Measurements from ENCODE around the gene ZFPL1.

GRCh38 chr11:65059959-65060824 lies 23.8 kb upstream of the ZFPL1 start:
- TF ChIP-seq, protein P1, sequence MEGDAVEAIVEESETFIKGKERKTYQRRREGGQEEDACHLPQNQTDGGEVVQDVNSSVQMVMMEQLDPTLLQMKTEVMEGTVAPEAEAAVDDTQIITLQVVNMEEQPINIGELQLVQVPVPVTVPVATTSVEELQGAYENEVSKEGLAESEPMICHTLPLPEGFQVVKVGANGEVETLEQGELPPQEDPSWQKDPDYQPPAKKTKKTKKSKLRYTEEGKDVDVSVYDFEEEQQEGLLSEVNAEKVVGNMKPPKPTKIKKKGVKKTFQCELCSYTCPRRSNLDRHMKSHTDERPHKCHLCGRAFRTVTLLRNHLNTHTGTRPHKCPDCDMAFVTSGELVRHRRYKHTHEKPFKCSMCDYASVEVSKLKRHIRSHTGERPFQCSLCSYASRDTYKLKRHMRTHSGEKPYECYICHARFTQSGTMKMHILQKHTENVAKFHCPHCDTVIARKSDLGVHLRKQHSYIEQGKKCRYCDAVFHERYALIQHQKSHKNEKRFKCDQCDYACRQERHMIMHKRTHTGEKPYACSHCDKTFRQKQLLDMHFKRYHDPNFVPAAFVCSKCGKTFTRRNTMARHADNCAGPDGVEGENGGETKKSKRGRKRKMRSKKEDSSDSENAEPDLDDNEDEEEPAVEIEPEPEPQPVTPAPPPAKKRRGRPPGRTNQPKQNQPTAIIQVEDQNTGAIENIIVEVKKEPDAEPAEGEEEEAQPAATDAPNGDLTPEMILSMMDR (IDR thresholded peaks at IDR 0.05): no peak
- no peak for TF ChIP-seq POLR2A (IDR thresholded peaks at IDR 0.05)

All from adrenal gland (tissue), 5 donors.